Prostate gland (tissue), 2 donors: ENCODE measurements around the gene LCOR. TPM values are rescaled to one million over a fixed set of nuclear protein-coding genes. Genes with fewer than 3 reads are reported as not detected.

Source experiments
- DNase-seq: peaks from one replicate; pipeline ENCODE4 v3.0.0-alpha.2; 2019; ENCODE audit warnings: low spot score
- H3K27ac ChIP-seq, 2 donors: fragments of 200-600 bp; sonication (generic); 2 replicates each; pipeline ENCODE4 v1.5.1; 2017 to 2019
- H3K27me3 ChIP-seq: fragments of 200-600 bp; sonication (generic); replicated peaks from 2 replicates; pipeline ENCODE4 v1.5.1; 2019; ENCODE audit not compliant: insufficient read depth
- H3K36me3 ChIP-seq, 2 donors: fragments of 200-600 bp; sonication (generic); 1 replicate in 1 of 2; 2 replicates in 1 of 2; pipeline versions ENCODE4 v1.5.1 to v1.8.1; 2017 to 2019
- H3K4me1 ChIP-seq: fragments of 200-600 bp; sonication (generic); replicated peaks from 2 replicates; pipeline ENCODE4 v1.5.1; 2019
- H3K4me3 ChIP-seq, 2 donors: fragments of 200-600 bp; sonication (generic); 2 replicates each; pipeline ENCODE4 v1.5.1; 2017 to 2019
- H3K9me3 ChIP-seq: fragments of 200-600 bp; sonication (generic); 2 replicates; pipeline ENCODE4 v1.5.1; 2017
- CTCF ChIP-seq, 4 experiments: fragments of 200-600 bp in 2 of 4; fragments of 450-650 bp in 2 of 4; sonication (generic) in 2 of 4; IDR thresholded peaks; 1 replicate in 3 of 4; 2 replicates in 1 of 4; pipeline ENCODE4 v1.5.1; 2016 to 2019; ENCODE audit warnings: antibody characterized with exemption in 4 of 4, mild to moderate bottlenecking in 2 of 4, moderate library complexity in 2 of 4
- POLR2A ChIP-seq: fragments of 450-650 bp; IDR thresholded peaks from one replicate; pipeline ENCODE4 v1.6.1; 2016; ENCODE audit warnings: antibody characterized with exemption, mild to moderate bottlenecking
- POLR2AphosphoS5 ChIP-seq: sonication (generic); formaldehyde crosslinking; IDR thresholded peaks from one replicate; pipeline ENCODE4 v1.6.1; 2017; ENCODE audit warnings: antibody characterized with exemption
- WGBS: methylation state at CpG from one replicate; pipeline ENCODE4 v1.1.5; 2018; 5-methylcytosine and 5-hydroxymethylcytosine counted together
- intact Hi-C: fragments of 100-400 bp; cut with DNase I; formaldehyde crosslinking; loops from one replicate; pipeline ENCODE4 v1.14.2; 2022
- total RNA-seq, 2 donors: library from RNA; depleted of rRNA; stranded (reverse); fragments of >200 nt; gene quantifications; one replicate each; pipeline ENCODE4 v1.1.0, GENCODE V29; 2016

The LCOR gene
- total RNA-seq, 2 donors from 2014 or later = 32.8 to 40.0 TPM

DNA sequence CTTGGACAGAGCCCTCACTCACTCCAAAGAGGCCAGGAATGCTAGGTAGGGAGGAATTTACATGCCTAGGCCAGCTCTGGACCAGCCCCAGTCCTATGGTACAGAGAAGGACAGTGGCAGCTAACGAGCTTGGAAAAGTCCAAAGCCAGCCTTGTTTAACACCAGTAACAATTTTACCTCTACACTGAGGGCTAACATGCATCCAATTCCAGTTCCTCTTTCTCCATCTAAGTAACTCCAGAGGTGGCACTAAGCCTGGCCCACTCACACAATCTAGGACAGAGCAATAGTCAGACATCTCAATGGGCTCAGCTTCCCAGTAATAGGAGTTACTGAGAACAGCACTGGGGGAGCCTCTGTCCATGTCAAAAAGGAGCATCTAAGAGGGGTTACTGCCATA, 5.7 kb upstream of the LCOR start:
- 89% methylated on average over 1 of the region's 1 CpG for WGBS
- no peak for TF ChIP-seq CTCF (IDR thresholded peaks at IDR 0.05)
- no peak for TF ChIP-seq POLR2A
- TF ChIP-seq POLR2AphosphoS5 = no peak
- Histone ChIP-seq H3K4me1 (no peaks in the 10 kb centered on the region), H3K27me3 (no peaks in the 10 kb centered on the region), H3K36me3 (no peaks in the 10 kb centered on the region), H3K9me3 (no peaks in the 10 kb centered on the region), H3K27ac (no peak overlapping the region), H3K4me3 (no peak overlapping the region)
- intact Hi-C loops = loop anchor here (5.0 kb wide), 2 partner anchors 54 to 184 kb away; no protein-coding TSS in a partner anchor
- no peak for DNase-seq

GRCh38 chr10:96828609-96829008, 3.5 kb upstream of the LCOR start:
- Histone ChIP-seq H3K4me3 (no peak overlapping the region), H3K36me3 (no peaks in the 10 kb centered on the region), H3K27me3 (no peaks in the 10 kb centered on the region), H3K27ac (no peak overlapping the region), H3K9me3 (no peaks in the 10 kb centered on the region), H3K4me1 (no peaks in the 10 kb centered on the region)
- intact Hi-C loops = loop anchor here (5.0 kb wide), 2 partner anchors 56 to 186 kb away; no protein-coding TSS in a partner anchor
- no peak for DNase-seq
- TF ChIP-seq CTCF (IDR thresholded peaks at IDR 0.05) (no peak), POLR2A (no peak), POLR2AphosphoS5 (no peak)
- 87% methylated on average over 5 of the region's 5 CpGs for WGBS

GRCh38 chr10:96829029-96829773, 2.9 kb upstream of the LCOR start:
- intact Hi-C loops = loop anchor here (5.0 kb wide), 2 partner anchors 57 to 187 kb away; no protein-coding TSS in a partner anchor
- 90% methylated on average over 5 of the region's 5 CpGs for WGBS
- Histone ChIP-seq H3K4me3 (no peak overlapping the region), H3K27me3 (no peaks in the 10 kb centered on the region), H3K4me1 (no peaks in the 10 kb centered on the region), H3K36me3 (no peaks in the 10 kb centered on the region), H3K27ac (no peak overlapping the region), H3K9me3 (no peaks in the 10 kb centered on the region)
- TF ChIP-seq POLR2A (no peak), CTCF (IDR thresholded peaks at IDR 0.05) (no peak), POLR2AphosphoS5 (no peak)
- no peak for DNase-seq

GRCh38 chr10:96830511-96831199, 1.4 kb upstream of the LCOR start:
- Histone ChIP-seq H3K4me3 (no peak overlapping the region), H3K36me3 (no peaks in the 10 kb centered on the region), H3K4me1 (no peaks in the 10 kb centered on the region), H3K27me3 (no peaks in the 10 kb centered on the region), H3K9me3 (no peaks in the 10 kb centered on the region), H3K27ac (peak overlapping the region in 1 of 2 donors; percentile 35)
- peak; percentile 65 for TF ChIP-seq POLR2AphosphoS5
- no peak for TF ChIP-seq POLR2A
- peak; percentile 74 to 88 (median 84) for TF ChIP-seq CTCF (IDR thresholded peaks at IDR 0.05)
- peak; percentile 69 for DNase-seq
- intact Hi-C loops = loop anchor here (5.0 kb wide), 1 partner anchor 433 kb away; no protein-coding TSS in a partner anchor
- 36% methylated on average over 17 of the region's 17 CpGs for WGBS
